Measurements from ENCODE around the gene MYO1C.

DNA sequence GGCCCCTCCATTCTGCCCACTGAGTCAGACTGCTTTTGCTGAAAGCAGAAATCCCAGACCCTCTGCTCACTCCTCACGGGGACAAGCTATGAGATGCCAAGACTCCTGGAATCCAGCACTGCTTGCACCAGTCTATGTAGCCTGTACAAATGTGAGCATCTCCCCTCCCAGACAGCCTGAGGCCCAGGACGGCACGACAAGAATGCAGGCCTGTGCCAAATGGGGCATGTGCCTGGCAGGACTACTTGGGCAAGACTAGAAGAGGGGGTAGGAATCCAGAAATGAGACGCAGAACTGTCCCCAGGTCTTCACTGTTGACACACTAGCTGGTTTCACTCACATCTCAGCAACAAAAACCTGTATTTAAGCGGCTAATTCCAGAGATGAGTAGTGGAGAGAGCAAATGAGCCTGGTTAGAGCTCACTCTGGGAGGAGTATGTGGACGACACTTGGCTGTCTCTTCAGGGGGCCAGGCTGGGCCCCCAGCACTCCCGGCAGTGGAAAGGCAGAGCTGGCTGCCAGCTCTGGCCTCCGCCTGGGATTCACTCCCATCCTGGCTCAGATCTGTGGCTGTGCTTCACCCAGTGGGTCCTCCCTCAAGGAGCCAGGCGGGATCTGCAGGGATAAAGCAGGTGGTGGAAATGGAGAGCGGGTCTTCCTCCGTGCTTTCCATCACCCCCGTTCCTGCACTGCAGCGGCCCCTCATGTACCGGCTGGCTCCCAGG, 2.9 kb upstream of the MYO1C start:
- TF ChIP-seq POLR2AphosphoS5 (IDR thresholded peaks at IDR 0.05), result no peak
- TF ChIP-seq, protein P1, sequence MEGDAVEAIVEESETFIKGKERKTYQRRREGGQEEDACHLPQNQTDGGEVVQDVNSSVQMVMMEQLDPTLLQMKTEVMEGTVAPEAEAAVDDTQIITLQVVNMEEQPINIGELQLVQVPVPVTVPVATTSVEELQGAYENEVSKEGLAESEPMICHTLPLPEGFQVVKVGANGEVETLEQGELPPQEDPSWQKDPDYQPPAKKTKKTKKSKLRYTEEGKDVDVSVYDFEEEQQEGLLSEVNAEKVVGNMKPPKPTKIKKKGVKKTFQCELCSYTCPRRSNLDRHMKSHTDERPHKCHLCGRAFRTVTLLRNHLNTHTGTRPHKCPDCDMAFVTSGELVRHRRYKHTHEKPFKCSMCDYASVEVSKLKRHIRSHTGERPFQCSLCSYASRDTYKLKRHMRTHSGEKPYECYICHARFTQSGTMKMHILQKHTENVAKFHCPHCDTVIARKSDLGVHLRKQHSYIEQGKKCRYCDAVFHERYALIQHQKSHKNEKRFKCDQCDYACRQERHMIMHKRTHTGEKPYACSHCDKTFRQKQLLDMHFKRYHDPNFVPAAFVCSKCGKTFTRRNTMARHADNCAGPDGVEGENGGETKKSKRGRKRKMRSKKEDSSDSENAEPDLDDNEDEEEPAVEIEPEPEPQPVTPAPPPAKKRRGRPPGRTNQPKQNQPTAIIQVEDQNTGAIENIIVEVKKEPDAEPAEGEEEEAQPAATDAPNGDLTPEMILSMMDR (IDR thresholded peaks at IDR 0.05; ENCODE audit: poor library complexity, severe bottlenecking), result no peak
- TF ChIP-seq EZH2 (IDR thresholded peaks at IDR 0.05; ENCODE audit: borderline replicate concordance, insufficient read depth, low read length, poor library complexity, severe bottlenecking), result no peak

All from neural cell (in vitro differentiated cells).